Thymus (tissue), 11 donors: ENCODE data around the gene TMEM94. TPM values are rescaled to one million over a fixed set of nuclear protein-coding genes. Genes with fewer than 3 reads are reported as not detected.

Experiments used
- DNase-seq, 9 donors: peaks; one replicate each; pipeline ENCODE4 v3.0.0-alpha.2; 2013; ENCODE audit warnings: low spot score in 9 of 9, low read depth in 6 of 9, missing footprints in 1 of 9
- H3K27ac ChIP-seq, 2 donors: one replicate each; pipeline ENCODE4 v1.5.1; 2013; ENCODE audit warnings: control low read depth in 1 of 2, low read depth in 1 of 2, low read length in 1 of 2, mild to moderate bottlenecking in 1 of 2, moderate library complexity in 1 of 2
- H3K27me3 ChIP-seq, 2 donors: one replicate each; pipeline ENCODE4 v1.5.1; 2013; ENCODE audit warnings: low read length in 1 of 2; ENCODE audit not compliant: control insufficient read depth in 2 of 2, insufficient read depth in 1 of 2
- H3K36me3 ChIP-seq, 2 donors: one replicate each; pipeline ENCODE4 v1.5.1; 2013; ENCODE audit warnings: low read length in 1 of 2, mild to moderate bottlenecking in 1 of 2, moderate library complexity in 1 of 2; ENCODE audit not compliant: control insufficient read depth in 2 of 2, insufficient read depth in 2 of 2
- H3K4me1 ChIP-seq, 2 donors: one replicate each; pipeline ENCODE4 v1.5.1; 2013; ENCODE audit warnings: low read length in 2 of 2; ENCODE audit not compliant: control insufficient read depth in 2 of 2, insufficient read depth in 2 of 2
- H3K4me3 ChIP-seq, 2 donors: one replicate each; pipeline ENCODE4 v1.5.1; 2013; ENCODE audit warnings: low read length in 2 of 2, control low read depth in 1 of 2, mild to moderate bottlenecking in 1 of 2
- H3K9me3 ChIP-seq, 2 donors: one replicate each; pipeline ENCODE4 v1.5.1; 2013; ENCODE audit warnings: low read length in 1 of 2, mild to moderate bottlenecking in 1 of 2; ENCODE audit not compliant: control insufficient read depth in 2 of 2, insufficient read depth in 1 of 2
- WGBS: extraction: QIAGEN DNeasy Blood & Tissue Kit; methylation state at CpG from one replicate; pipeline ENCODE4 v1.1.7; 2013; 5-methylcytosine and 5-hydroxymethylcytosine counted together
- polyA plus RNA-seq: library from polyadenylated mRNA; stranded (reverse); fragments of 200-250 nt; gene quantifications from one replicate; pipeline ENCODE4 v1.2.3, GENCODE V29; 2013
- total RNA-seq: library from RNA; stranded (reverse); fragments of 120-200 nt; gene quantifications from one replicate; pipeline ENCODE4 v1.2.4, GENCODE V29; 2013
- donor health status: healthy.

The TMEM94 gene
- total and polyA plus RNA-seq, 2 donors = 16.1 to 64.5 TPM

DNA sequence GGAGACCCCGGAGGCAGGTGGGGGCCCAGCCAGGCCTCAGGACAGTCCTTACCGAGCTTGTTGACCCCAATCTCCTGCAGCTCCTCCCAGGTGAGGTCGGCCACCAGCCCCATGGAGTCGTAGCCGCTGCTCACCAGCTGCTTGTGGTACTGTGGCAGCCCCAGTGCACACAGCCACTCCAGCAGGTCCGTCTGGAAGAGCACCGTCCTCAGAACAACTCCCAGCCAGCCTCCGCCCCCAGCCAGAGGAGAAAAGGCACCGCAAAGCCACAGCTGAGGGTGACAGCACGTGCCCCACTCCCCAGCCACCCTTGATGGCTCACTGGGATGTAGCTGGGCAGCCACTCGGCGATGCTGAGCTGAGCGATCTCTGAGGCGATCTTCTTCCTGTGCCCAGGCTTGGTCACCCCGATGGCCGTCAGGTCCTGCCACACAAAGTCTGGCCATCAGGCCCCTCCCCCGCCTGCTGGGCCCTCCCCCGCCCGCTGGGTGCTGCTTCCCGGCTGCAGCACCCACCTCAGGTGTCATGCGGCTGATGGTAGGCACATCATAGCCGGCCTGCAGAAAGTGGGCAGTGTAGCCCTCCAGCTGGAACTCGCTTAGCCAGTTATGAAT lies 47.0 kb downstream of the TMEM94 start:
- Histone ChIP-seq H3K27ac (no peak overlapping the region), H3K9me3 (no peaks in the 10 kb centered on the region), H3K4me1 (peaks cover 0 to 15% of the 10 kb centered on the region in 2 donors), H3K36me3 (peaks cover 19 to 29% of the 10 kb centered on the region in 2 donors), H3K27me3 (no peaks in the 10 kb centered on the region), H3K4me3 (no peak overlapping the region)
- no peak for DNase-seq
- 95% methylated on average over 23 of the region's 23 CpGs for WGBS

DNA sequence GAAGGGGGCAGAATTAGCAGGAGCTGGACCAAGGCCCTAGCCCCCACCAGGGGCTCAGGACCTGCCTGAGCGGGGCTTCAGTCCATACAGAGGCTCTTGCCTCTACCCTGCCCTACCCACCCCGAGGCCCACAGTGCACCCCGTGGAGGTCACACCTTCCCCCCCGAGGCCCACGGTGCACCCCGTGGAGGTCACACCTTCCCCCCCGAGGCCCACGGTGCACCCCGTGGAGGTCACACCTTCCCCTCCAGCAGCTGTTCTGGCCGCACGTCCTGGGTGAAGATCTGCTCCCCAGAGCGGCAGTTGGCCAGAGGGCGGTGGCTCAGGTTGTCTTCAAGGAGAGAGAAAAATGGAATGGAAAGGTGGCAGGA lies 47.5 kb downstream of the TMEM94 start:
- no peak overlapping the region for H3K4me3 ChIP-seq
- no peaks in the 10 kb centered on the region for H3K9me3 ChIP-seq
- H3K36me3 ChIP-seq = peaks cover 14 to 25% of the 10 kb centered on the region in 2 donors
- no peak overlapping the region for H3K27ac ChIP-seq
- H3K4me1 ChIP-seq = peaks cover 0 to 10% of the 10 kb centered on the region in 2 donors
- H3K27me3 ChIP-seq = no peaks in the 10 kb centered on the region
- DNase-seq = no peak
- WGBS = 93% methylated on average over 13 of the region's 13 CpGs

DNA sequence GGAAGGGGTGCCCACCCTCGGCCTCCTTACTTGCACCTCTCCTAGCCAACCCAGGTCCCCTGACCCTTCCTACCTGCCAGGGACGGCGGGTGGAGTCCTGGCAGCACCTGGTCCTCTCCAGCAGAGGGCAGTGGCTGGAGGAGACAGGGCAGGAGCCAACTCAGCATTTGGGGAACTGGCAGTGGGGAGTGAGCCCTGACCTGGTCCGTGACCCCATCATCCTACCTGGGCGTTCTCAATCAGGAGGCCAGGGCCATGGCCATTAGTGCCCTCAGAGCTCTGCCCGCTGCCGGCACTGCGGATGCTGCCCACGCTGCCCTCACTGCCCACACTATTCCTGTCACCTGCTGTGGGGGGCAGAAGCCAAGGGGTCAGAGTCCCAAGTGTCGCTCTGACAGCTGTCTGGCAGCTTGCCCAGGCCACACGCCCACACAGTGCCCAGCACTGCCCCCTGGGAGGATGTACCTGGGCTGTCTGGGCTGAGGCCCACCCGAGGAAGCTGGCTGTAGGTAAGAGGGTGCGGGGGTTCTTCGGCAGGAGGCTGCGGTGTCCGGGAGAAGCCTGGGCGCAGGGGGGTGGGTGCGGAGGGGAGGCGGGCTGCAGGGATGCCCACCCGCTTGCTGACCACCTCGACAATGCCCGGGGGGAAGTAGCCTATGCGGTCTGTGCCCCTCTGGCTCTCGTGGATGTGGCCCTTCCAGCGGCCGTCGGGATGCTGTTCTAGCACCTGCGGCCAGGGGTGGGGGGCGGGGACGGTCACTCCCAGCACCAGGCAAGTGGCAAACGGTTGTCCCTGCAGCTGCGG lies 48.1 kb downstream of the TMEM94 start:
- no peak overlapping the region for H3K27ac ChIP-seq
- H3K9me3 ChIP-seq = no peaks in the 10 kb centered on the region
- H3K4me3 ChIP-seq = no peak overlapping the region
- H3K4me1 ChIP-seq = peaks cover 0 to 6% of the 10 kb centered on the region in 2 donors
- peaks cover 8 to 19% of the 10 kb centered on the region in 2 donors for H3K36me3 ChIP-seq
- WGBS = 95% methylated on average over 32 of the region's 32 CpGs
- no peak for DNase-seq
- H3K27me3 ChIP-seq = no peaks in the 10 kb centered on the region

DNA sequence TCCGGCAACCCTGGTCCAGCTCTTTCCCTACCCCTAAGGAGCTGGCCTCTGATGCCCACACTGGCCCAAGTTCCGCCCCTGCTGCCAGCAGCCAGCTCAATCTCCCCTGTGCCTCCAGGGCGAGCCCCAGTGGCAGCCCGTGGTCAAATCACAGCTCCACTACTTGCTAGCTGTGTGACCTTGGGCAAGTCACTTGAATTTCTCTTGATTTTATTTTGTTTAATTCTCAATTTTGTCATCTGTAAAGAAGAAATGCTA lies 48.6 kb downstream of the TMEM94 start:
- no peak for DNase-seq
- no peak overlapping the region for H3K4me3 ChIP-seq
- H3K4me1 ChIP-seq = peaks cover 0 to under 1% of the 10 kb centered on the region in 2 donors

DNA sequence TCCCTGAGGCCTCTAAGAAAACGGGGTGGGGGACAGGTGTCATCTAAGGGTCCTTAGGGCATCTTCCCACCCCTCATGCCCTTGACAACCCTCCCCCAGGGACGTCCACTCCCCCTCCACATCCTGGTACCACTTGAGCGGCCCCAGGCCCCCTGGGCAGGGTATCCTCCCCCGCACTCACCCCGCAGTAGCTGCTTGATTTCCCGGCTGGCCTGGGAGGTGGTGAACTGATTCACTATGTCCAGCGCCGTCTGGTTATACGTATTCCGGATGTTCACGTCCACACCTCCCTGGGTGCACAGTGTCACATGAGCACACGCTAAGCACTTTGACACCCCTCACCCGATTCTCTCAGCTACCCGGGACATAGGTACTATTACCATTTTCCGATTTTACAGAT lies 49.2 kb downstream of the TMEM94 start:
- no peaks in the 10 kb centered on the region for H3K9me3 ChIP-seq
- H3K36me3 ChIP-seq = peaks cover 0 to 8% of the 10 kb centered on the region in 2 donors
- H3K27me3 ChIP-seq = no peaks in the 10 kb centered on the region
- no peaks in the 10 kb centered on the region for H3K4me1 ChIP-seq
- no peak overlapping the region for H3K4me3 ChIP-seq
- H3K27ac ChIP-seq = no peak overlapping the region
- DNase-seq = no peak
- WGBS = 96% methylated on average over 15 of the region's 15 CpGs

More for the DNA sequence above, 48.6 kb downstream of the TMEM94 start:
- no peaks in the 10 kb centered on the region for H3K9me3 ChIP-seq
- H3K36me3 ChIP-seq = peaks cover 3 to 14% of the 10 kb centered on the region in 2 donors
- H3K27me3 ChIP-seq = no peaks in the 10 kb centered on the region
- no peak overlapping the region for H3K27ac ChIP-seq
- WGBS = 97% methylated on average over 4 of the region's 4 CpGs

DNA sequence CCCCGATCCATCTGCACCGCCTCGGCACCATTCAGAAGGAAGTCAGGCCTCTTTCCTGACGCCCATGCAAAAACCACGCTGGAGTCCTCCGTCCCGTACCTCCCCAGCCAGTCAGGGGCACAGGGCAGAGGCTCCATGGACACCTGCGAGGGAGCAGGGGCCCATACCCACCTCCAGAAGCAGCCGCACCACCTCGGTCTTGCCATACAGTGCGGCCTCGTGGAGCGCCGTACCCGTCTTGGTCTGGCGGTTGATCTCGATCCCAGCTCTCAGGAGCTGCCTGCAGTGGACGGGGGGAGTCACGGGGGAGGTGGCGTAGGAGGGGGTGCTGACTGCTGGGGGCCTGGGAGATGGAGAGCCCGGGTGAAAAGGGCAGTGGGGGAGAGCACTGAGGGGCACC lies 49.7 kb downstream of the TMEM94 start:
- no peaks in the 10 kb centered on the region for H3K4me1 ChIP-seq
- H3K4me3 ChIP-seq = no peak overlapping the region
- no peak overlapping the region for H3K27ac ChIP-seq
- no peak for DNase-seq
- no peaks in the 10 kb centered on the region for H3K27me3 ChIP-seq
- H3K9me3 ChIP-seq = no peaks in the 10 kb centered on the region
- WGBS = 90% methylated on average over 21 of the region's 21 CpGs
- H3K36me3 ChIP-seq = peaks cover 0 to 4% of the 10 kb centered on the region in 2 donors

DNA sequence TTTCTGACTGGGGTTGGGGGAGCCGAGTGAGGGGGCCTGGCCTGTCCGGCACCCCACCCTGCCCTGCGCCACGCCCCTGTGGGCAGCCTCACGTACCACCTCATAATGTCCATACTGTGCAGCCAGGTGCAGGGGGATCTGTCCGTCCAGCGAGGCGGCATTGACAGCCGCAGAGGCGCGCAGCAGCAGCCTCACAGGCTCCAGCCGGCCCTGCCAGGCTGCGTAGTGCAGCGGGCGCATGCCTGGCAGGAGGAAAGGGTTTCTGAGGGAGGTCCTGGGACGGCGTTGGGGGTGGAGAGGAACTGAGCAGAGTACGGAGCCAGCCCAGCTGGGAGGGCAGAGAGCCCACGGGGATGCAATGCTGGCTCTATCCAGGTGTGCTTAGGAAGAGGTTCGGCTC lies 50.5 kb downstream of the TMEM94 start:
- no peaks in the 10 kb centered on the region for H3K4me1 ChIP-seq
- H3K27me3 ChIP-seq = no peaks in the 10 kb centered on the region
- WGBS = 97% methylated on average over 20 of the region's 20 CpGs
- no peak overlapping the region for H3K4me3 ChIP-seq
- no peaks in the 10 kb centered on the region for H3K9me3 ChIP-seq
- peaks cover 0 to 2% of the 10 kb centered on the region in 2 donors for H3K36me3 ChIP-seq
- DNase-seq = no peak
- no peak overlapping the region for H3K27ac ChIP-seq

DNA sequence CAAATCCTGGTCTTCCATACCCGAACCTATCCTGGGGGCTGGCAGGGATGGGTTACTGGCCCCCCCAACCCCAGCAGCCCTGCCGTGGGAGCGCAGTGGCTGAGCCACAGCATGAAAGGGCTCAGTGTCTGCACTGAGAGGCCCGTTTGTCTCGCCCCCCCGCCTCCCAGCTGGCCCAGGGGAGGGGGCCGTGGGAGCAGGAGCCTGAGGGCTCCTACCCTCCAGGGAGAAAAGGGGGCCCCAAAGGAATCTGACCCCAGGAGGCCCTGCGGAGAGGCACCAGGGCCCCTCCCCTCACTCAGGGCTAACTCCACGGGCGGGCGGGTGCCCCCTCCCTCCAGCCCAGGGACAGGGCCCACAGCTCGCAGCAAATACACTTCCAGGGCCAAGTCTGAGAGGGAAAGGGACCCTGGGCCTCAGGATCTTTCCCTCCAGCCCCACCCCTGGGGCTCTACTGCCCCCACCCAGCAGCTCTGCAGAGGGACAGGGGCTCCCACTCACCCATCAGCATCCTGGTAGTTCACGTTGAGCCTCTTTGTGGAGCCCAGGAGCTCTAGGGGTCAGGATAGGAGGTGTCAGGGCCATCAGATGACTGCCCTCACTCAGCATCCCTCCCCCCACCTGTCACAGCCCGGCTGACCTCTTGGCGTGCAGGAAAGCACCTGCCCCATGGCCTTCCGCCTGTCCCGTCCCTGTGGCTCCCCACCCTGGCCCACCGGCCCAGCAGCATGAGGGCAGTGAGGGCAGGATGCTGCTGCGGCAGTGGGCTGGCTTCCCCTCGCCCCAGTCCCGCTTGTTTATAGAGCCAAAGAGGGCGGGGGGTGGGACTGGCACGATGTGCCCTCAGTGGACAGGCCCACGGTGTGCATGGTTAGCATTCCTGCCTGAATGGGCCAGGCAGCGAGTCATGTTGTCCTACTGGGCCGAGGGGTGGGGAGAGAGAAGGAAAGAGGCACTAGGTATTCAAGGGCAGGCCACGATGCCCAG lies 51.6 kb downstream of the TMEM94 start:
- Histone ChIP-seq H3K4me1 (no peaks in the 10 kb centered on the region), H3K4me3 (no peak overlapping the region), H3K9me3 (no peaks in the 10 kb centered on the region), H3K27me3 (no peaks in the 10 kb centered on the region), H3K27ac (no peak overlapping the region), H3K36me3 (peaks cover 0 to 2% of the 10 kb centered on the region in 2 donors)
- no peak for DNase-seq
- 94% methylated on average over 27 of the region's 27 CpGs for WGBS

DNA sequence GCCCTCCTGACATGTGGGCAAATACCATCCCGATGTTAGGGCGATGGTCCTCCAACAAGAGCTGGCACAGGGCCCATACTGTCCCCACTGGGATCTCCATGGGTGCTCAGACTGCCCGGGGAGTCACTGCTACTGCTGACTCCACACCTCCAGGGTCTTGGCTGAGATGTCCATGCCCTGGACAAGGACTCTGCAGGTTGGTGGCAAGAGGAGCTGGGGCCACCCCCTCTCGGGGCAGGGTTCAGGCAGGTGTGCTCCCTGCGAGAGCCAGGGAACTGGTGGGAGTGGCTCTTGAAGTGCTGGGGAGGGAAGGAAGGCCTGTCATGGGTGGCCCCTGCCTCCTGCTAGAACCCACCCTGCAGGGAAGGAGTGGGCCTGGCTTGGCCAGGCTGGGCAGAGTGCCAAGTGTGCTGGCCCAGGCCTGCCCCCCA lies 52.5 kb downstream of the TMEM94 start:
- Histone ChIP-seq H3K4me3 (no peak overlapping the region), H3K9me3 (no peaks in the 10 kb centered on the region), H3K36me3 (peaks cover 0 to 2% of the 10 kb centered on the region in 2 donors), H3K27ac (no peak overlapping the region), H3K27me3 (peaks cover 0 to 3% of the 10 kb centered on the region in 2 donors), H3K4me1 (no peaks in the 10 kb centered on the region)
- WGBS = 96% methylated on average over 5 of the region's 5 CpGs
- DNase-seq = no peak
